ENCODE results near the gene UIMC1. TPM values are rescaled to one million over a fixed set of nuclear protein-coding genes. Genes with fewer than 3 reads are reported as not detected.

The UIMC1 gene
- polyA plus RNA-seq, 3 donors = 40.4 to 47.0 (median 42.4) TPM

DNA sequence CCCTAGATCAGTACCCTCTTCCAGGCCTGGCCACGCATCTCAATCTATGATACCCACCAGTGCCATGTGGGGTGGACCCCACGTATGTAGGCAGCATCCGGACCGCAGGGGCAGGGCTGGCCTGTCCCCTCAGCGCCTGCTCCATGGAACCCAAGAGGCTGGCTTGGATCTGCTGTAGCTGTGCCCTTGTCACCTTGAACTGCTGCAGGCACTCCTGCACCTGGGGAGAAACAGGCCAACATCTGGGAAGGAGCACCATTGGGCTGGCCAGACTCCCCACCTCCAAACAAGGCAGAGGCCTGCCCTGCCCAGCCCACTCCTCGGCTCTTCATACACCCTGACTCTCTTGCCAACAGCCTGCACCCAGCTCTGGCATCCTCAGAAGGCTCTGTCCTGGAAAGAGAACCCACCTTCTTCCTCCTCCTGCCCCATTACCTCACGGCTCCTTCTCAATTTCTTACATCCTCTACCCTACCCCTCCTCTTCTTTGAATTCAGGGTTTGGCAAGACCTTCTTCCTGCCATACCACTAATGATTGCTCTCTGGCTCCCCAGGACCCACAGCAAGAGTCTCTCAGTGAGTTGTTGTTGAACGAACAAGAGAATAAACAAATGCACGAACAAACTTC, 115.1 kb downstream of the UIMC1 start:
- no peak for DNase-seq (ENCODE audit: extremely low read depth in 1 of 11, low read depth in 9 of 11, low spot score in 4 of 11)

DNA sequence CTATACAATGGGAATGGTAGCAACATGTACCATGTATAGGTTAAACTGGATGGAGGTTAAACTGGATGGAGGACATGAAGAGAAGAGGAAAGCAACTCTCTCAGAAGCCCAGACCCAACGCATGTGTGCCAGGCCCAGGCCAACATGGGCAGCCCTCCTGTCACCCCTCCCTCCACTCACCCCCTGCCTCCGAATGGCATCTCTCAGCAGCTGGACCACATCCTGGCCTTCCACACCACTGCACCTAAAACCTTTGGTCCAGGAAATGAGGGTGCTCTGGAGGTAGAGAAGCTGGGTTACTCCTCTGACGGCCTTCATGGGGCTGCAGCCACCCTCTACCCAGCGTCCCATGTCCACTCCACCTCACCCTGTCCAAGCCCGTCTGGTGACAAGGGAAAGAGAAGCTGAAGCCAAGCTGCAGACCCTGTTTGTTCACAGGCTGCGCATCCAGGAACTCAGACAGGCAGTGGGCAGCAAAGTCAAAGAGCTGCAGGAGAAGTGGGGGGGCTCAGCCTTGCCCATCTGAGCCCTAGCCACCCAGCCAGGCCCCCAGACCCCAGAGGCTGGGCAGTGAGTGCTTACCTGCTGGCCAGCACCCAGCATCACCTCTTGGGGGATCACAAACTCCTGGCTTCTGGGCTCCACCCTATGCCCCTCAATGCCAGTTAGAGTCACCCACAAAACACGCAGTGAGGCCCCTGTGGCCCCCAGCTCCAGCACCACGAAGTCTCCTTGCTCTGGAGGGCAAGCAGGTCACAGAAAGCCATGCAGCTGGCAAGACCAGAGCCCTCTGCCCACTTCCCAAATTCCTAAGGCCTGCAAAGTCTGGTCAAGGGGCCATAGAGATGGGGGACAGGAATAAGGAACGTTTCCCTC, 115.9 kb downstream of the UIMC1 start:
- DNase-seq (ENCODE audit: extremely low read depth in 1 of 11, low read depth in 9 of 11, low spot score in 4 of 11) = no peak

DNA sequence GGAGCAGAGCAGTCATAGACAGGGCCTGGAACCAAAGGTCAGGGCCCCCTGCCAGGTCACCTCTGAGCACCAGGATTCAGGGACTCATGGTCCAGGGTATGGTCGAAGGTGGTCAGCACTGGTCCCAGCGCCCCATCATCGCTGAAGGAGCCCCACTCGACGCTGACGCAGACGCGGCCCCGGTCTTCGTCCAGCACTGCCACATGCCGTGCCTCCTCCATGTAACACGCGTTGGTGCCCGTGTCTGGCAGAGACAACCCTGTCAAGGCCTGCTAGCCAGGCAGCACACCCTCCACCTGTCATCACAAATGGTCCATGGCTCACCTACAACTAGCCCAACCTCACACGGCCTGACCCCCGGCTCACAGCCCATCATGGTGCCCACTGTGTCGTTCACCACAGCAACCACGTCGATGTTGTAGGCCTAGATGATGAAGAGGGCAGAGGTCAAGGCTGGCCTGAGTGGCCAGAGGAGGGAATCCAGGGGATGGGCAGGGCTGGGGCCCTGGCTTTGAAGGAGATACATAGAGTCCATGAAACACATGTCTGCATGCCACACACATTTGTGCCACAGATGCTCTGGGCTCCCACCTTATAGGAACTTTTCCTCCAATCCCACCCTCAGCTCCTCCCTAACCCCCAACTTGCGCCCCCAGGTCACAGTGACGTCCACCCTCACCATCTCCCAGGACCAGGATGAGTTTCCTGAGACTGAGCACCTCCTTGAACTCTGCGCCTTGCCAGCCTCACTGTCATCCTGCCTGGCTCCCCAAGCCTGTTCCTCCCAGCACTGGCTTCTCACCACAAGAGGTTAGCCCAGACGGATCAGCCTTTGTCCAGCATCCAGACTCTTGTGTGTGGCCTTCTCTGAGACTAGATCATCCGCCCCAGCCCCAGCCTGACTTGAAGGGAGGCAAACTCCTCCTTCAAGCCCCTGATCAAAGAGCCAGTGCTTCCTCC, 117.0 kb downstream of the UIMC1 start:
- no peak for DNase-seq (ENCODE audit: extremely low read depth in 1 of 11, low read depth in 9 of 11, low spot score in 4 of 11)

- DNase-seq (ENCODE audit: extremely low read depth in 1 of 11, low read depth in 9 of 11, low spot score in 4 of 11) = no peak
These were observed 117.8 kb downstream of the UIMC1 start for GRCh38 chr5:176888865-176889165.

DNA sequence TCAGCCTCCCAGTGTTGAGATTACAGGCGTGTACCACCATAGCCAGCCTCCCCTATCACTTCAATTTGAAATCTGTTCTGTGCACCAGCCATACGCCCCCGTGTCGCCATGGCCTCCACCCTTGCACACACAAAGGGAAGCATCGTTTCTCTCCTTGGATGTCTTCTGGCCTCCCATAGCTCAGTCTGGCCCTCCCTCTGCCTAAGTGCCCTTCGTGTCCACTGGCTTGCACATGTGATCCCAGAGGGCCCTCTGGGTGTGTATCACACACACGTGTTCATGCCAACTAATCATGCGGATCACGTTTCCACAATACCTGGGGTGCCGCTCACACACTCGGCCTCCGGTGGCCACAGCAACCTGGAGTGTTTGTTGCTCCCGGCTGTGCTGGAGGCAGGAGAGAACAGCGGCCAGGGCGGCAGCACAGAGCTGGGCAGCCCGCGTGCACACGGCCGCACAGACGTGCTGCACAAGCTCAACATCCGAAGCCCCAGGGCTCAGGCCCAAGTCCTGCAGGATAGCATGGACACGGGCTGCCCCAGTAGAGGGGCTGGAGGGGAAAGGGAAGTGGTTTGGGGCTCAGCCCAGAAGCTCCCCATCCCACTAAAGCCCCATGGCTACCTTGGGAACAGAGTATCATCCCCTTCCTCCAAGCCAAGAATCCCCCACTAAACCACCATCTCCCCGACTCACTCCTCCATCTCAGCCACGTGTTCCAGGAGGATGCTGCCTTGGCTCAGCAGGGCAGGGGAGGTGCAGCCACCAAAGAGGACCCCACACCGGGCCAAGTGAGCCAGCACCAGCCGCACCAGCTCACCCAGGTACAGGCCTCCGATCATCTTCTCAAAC, 118.3 kb downstream of the UIMC1 start:
- no peak for DNase-seq (ENCODE audit: extremely low read depth in 1 of 11, low read depth in 9 of 11, low spot score in 4 of 11)

GRCh38 chr5:176887252-176887849, 119.2 kb downstream of the UIMC1 start:
- DNase-seq (ENCODE audit: extremely low read depth in 1 of 11, low read depth in 9 of 11, low spot score in 4 of 11) = no peak

GRCh38 chr5:176886336-176887251, 120.0 kb downstream of the UIMC1 start:
- DNase-seq (ENCODE audit: extremely low read depth in 1 of 11, low read depth in 9 of 11, low spot score in 4 of 11) = no peak

GRCh38 chr5:176884571-176884890, 122.0 kb downstream of the UIMC1 start:
- no peak for DNase-seq (ENCODE audit: extremely low read depth in 1 of 11, low read depth in 9 of 11, low spot score in 4 of 11)

DNA sequence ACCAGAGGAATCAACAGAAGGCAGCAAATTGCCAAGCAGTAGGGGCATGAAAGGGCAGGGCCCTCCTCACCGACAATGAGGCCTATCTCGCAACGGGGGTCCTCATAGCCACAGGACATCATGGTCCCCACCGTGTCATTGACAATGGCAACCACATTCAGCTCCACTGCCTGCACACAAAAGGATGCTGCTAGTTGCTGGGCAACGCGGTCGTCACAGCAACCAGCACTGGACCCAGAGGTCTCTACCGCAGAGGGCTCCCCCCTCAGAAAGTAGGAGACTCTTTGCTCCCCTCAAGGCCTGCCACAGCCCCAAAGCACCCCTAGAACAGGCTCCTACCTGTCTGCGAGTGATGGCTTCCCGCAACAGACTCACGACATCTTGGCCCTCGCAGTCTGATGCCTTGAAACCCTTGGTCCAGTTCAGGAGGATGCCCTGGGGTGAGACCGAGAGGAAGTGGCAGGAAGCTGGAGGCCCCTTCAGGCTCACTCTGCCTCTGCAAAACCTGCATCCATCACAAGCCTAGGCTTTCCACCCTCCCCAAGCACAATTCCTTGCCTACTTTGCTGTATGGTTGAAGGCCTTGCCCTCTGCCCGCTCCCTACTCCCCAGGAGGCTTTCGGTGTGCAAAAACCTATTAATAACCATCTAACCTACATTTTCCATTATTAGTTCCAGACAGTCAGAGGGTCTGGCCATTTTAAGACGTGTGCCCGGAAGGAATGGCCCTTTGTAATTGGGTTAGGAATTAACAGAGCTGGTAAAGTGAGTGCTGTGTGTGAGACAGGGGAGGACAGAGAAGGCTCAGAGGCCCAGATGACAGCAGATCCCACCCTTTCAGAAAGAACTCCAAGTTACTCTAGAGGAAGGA, 122.6 kb downstream of the UIMC1 start:
- DNase-seq (ENCODE audit: extremely low read depth in 1 of 11, low read depth in 9 of 11, low spot score in 4 of 11) = no peak

DNA sequence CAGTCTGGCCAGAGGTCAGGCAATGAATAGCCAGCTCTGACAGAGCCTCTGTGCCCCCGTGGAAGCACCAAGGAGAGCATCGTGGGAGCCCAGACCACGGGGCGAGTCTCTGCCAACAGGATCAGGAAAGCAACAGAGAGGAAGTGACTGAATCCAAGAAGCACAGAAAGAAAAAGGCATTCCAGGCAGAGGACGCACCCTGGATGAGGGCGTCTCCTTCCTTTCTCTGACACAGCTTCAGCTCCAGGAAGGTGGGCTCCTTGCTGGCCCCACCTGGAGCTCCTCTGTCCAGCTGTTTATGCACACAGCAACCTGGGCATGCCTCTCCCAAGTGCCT, 124.0 kb downstream of the UIMC1 start:
- no peak for DNase-seq (ENCODE audit: extremely low read depth in 1 of 11, low read depth in 9 of 11, low spot score in 4 of 11)

- no peak for DNase-seq (ENCODE audit: extremely low read depth in 1 of 11, low read depth in 9 of 11, low spot score in 4 of 11)
These were observed 124.6 kb downstream of the UIMC1 start for GRCh38 chr5:176881816-176882566.

DNA sequence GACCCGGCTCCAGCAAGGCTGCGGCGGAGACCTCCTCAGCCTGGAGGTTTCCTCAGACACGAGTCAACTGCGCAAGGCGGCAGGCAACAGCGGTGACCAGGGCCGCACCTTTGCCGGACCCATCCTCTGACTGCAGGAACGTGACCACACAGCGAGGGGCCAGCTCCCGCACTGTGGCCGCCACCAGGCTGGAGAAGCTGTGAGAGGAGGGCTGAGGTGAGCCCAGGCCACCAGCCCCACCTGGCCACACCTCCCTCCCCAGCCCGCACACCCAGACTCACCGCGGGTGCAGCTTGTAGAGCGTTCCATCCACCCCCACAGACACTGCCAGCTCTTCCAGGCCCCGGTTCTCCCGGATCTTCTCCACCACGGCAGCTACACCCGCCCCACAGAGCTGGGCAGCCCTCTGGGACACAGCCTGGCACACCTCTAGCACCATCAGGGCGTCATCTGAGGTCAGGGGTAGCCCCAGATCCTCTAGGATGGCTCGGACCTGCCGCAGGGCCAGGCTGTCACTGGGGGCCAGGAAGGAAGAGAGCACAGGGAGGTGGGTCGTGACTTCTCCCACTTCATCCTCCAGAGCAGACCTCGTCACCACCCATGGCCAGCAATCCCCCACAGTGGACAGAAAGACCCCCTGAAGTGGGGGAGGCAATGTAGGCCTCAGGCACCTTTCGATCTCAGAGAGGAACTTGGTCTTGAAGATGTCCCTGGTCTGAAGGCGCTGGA, 125.4 kb downstream of the UIMC1 start:
- DNase-seq (ENCODE audit: extremely low read depth in 1 of 11, low read depth in 9 of 11, low spot score in 4 of 11) = no peak

DNA sequence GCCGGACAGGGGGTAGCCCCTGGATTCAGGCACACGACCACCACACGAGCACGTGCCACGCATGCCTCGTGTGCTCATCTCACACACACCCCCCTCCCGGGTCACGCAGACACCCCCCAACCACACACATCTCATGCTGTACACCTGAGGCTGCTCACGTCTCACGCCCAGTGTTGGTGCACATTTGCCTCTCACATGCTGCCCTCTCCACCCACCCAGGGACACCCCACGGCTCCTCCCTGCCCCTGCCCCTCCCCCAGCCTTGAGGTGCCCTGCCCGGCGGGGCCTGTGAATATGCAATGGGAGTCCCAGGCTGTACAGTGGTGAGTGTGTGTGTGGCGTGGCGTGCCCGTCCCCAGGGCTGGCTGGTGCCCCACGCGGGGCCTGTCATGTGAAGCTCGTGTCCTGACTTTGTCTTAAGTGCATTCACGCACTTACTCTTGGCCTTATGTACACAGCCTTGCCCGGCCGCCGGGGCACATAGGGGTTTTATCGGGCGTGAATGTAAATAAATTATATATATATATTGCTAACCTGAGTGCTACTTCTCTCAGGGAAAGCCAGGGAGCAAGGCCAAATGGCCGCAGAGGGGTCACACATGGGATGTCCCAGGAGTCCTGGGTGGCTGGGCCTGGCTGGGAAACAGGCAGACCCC, 126.1 kb downstream of the UIMC1 start:
- DNase-seq (ENCODE audit: extremely low read depth in 1 of 11, low read depth in 9 of 11, low spot score in 4 of 11) = no peak

DNA sequence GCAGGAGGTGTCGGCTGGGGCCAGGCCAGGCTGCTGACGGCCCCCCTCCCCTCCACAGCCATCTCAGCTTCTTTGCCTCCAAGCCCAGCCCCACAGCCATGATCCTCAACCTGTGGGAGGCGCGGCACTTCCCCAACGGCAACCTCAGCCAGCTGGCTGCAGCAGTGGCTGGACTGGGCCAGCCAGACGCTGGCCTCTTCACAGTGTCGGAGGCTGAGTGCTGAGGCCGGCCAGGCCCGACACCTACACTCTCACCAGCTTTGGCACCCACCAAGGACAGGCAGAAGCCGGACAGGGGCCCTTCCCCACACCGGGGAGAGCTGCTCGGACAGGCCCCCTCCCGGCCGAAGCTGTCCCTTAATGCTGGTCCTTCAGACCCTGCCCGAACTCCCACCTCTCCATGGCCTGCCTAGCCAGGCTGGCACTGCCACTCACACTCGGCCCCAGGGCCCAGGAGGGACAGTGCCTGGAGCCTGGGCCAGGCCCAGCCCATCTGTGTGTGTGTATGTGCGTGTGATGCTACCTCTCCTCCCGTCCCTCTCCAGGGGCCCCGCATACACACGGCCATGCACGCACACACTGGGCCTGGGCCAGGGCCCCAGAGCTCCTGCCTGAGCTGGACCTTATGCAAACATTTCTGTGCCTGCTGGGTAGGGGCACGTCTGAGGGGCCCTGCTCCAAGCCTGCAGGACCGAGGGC, 126.8 kb downstream of the UIMC1 start:
- DNase-seq (ENCODE audit: extremely low read depth in 1 of 11, low read depth in 9 of 11, low spot score in 4 of 11) = no peak

Data from renal cortex interstitium (tissue), 11 donors.